C1 segment of cervical spinal cord (tissue), 14 donors: ENCODE data around the gene TTLL9.

ENCODE experiments used
- DNase-seq, 14 donors: peaks; one replicate each; lab custom pipeline; 2025; lab: John Stamatoyannopoulos, UW

TTLL9 gene

DNA sequence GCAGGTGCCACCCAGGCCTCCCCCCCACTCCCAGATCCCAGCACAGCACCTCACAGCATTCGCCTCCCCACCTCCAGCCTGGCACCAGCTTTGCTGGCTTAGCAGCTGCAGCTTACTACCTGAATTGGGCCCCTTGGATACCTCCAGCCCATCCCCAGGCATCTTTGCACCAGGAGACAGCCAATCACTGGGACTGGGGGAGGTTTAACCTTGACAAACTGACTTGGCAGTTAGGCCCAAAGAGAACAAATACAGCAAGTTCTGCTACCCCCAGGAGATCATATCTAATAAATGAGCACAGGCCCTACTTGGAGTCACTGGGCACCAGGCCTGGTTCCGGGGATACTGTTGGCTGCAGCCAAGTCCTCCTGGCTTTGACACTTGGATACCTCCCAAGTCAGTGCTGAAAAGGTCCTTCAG lies 72.6 kb downstream of the TTLL9 start:
- DNase-seq, result peak in 10 of 14 donors; percentile 6 to 65 (median 39)

DNA sequence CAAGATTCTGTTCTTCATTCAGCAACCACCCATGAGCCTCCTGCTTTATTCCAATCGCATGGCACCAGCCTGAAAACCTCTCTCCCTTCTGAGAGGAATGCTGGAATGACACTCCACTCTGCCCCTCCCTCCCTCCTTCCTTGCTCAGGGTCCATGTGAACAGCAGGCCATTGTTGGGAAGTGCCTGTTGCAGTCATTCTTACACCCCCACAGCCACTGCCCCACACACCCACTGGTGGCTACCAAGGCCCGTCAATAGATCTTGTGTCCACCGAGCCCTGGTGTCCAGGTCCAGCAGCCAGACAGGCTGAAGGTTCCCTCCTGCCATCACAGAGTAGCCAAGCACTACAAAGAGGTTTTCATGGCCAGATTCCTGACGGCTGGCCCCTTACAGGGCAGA lies 74.9 kb downstream of the TTLL9 start:
- no peak for DNase-seq

DNA sequence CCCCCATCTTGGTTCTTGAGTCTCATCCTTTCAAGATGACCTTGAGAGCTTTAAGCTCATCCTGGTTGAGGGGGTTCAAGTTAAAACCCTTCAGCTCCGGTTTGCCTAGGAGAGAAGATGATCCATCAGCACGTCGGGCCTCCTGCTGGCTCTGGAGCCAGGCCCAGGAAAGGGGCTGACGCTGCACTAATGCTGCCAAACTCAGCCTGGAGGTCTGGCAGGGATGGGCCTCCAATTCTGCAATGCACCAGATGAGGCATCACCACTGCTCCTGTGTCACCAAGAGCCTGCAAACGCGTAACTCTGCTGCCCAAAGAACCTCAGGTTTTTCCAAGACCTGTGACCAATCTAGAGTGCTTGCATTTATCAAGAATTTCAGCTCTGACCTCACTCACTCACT lies 75.4 kb downstream of the TTLL9 start:
- peak in 8 of 14 donors; percentile 2 to 66 (median 32) for DNase-seq

DNA sequence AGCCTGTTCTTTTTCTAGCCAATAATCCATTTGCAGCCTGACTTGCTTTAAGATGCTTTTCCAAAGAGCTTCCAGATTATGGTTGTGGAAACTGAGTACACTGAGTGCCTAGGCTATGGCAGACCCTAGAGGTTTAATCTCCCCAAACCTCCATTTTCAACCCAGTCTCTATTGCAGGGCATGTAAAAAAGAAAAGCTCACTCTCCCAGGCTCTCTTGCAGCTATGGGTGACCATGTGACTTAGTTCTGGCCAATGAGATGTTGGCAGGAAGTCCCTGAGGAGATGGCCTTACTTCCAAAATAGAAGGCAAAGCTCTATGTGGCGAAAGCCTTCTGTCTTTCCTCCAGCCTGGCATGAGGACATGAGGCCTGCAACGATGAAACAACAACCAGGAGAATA lies 77.6 kb downstream of the TTLL9 start:
- no peak for DNase-seq

DNA sequence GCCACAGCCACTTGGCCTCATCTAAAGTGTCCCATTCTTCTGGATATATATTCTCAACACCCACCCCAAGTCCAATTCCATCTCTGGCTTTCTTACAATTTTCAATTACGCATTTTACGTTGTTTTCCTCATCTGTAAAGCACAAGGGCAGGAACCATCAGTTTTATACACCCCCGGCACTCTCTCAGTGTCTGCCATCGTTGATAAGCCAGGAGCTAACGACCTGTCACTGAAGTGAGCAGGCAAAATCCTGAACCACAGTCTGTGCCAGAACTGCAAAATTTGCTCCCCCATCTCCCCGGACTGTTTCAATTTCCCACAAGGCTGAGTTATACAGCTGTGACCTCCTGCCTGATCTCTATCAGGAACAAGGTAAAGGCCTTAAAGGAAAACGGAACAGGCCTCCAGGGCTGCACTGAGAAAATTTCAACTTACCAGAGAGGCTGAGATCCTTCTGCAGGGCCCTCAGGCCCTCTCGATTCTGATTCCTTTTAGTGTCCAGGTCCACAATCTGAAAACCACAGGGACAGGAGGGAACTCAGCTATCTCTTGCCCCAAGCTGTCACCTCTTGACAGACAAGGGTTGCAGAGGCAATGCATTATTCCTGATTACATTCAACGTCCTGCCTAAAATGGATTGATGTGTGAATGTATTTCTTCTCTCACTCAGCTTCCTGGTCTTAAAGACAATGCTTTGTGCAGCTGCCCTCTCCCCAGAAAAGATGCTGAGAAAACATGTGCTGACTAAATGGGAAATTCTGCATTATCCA lies 79.6 kb downstream of the TTLL9 start:
- no peak for DNase-seq

DNA sequence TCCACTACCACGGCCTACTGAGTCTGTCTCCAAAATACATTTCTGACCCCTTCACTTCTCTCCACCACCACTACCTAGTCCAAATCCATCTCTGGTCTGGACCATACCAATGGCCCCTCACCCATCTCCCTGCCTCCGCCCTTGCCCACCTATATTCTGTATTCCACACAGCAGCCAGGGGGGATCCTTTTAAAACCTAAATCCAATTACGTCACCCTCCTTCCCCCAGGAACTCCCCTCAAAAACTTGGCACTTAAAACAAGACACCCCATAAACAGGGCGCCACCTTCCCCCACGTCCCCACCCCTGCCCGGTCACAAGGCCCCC lies 80.7 kb downstream of the TTLL9 start:
- DNase-seq, result no peak

DNA sequence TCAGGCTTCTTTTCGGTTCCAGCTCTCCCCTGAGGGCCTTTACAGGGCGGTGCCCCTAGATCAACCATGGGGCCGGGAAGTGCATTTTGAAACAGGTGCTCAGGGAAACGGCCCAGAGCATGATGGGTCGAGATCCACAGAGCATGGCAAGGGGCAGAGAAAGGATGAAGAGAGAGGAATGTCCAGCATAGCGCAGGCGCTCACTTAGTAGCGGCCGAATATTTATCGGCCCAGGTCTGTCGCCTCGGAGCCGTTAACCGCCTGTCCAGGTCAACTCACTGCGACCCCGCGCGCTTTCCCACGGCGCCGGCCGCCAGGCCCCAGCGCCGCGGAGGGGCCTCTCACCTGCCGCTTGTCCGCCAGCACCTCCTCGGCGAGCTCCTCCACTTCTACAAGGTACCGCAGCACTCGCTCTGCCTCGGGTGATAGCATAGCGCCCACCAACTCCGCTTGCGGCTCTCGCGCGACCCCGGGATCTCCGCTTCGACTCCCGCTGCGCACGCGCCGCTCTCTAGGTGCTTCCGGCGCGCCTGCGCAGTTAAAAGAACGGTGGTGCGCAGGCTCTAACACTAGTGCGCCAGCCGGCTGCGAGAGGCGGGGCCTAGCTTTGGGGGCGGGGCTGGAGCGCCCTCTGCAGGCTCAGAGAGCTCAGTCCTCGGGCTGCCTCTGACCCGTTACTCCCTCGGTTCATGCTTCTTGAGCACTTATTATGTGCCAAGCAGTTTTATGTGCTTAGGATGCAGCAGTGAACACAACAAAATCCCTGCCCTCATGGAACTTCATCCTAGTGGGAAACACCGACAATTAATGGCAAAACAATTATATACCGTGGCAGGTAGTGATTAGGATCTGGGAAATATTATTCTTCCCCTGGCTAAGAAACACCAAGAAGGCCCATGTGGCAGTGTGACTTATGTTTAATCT lies 81.4 kb downstream of the TTLL9 start, which contains the start of gene PDRG1:
PDRG1 (minus strand) TSS at position 517 of the 924 bp plus-strand sequence; CDS start at position 432, 85 bp downstream.
- DNase-seq, result peak; percentile 30 to 96 (median 81)

DNA sequence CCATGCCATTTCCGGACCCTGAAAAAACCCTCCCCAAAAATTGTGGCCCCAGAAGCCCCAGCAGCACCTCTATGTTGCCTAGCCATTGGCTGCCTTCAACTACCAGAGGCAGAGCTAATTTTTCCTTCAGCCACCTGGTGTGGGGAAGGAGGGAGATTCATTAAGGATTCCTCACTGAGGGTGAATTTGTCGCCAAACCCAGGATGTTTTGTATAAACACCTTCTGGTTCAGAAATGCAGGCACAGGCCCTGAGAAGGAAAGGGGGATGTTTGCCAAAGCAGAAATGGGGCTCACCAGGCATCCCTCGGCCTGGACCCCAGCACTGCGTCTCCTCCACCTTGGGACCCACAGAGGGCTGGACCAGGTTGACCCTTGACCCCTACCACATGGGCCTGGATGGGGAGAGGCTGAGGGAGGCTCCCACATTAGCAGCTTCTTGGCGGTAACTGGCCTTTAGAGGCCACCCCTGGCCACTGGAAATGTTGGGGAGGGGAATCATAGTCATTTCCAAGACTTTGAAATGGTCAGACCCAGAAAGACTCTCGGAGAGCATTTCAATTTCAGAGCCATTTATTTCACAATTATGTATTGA lies 83.2 kb downstream of the TTLL9 start:
- DNase-seq, result no peak

DNA sequence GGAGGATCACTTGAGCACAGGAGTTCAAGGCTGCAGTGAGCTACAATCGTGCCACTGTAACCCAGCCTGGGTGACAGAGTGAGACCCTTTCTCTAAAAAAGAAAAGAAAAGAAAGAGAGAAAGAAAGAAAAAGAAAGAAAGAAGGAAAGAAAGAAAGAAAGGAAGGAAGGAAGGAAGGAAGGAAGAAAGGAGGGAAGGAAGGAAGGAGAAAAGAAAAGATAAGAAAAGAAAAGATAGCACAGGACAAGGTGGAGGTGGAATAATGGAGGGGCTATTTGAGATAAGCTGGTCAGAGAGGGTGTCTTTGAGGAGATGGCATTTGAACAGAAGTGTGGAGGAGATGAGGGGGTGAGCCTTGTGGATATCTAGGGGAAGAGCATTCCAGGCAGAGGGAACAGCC lies 84.1 kb downstream of the TTLL9 start:
- no peak for DNase-seq

DNA sequence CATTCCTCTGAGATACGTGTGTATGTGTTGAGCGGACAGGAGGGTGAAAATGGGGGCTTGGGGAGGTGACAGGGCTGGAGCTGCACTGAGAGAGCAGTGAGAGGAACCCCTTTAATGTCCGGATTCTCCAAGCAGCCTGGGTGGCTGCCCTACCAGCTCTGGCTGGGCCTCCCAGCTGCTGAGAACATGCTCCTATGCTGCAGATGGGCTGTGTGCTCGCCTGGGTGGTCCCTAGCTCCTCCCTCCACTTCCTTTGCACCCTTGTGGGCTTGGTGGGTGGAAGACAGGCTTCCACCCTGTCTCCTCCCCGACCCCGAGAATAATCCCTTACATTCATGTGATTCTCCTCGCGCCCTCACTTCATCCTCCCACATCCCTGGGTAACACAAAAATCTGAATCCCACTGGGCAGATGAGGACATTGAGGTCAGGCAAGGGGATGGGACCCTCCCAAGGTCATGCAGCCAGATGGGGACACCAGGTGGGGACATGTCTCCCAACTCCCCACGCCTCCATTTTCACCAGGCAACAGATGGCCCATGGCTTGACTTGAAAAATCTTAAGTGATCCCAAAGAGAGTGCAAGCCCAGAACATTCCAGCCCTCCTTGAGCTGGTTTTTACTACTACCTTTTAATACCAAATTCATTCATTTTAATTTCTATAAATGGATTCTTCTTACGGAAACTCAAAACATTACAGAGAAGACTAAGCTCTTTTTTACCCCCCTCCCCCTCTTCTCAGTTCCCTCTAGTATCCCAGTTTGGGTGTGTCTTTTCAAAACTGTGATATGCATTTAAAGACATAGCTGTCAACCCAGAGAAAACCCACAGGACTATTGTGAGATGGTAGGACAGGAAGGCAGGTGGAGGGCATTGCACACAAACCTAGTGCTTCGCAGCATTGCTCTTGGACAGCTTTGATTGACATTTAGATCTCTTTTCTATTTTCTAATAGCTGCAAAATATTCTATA lies 86.4 kb downstream of the TTLL9 start:
- DNase-seq, result no peak

DNA sequence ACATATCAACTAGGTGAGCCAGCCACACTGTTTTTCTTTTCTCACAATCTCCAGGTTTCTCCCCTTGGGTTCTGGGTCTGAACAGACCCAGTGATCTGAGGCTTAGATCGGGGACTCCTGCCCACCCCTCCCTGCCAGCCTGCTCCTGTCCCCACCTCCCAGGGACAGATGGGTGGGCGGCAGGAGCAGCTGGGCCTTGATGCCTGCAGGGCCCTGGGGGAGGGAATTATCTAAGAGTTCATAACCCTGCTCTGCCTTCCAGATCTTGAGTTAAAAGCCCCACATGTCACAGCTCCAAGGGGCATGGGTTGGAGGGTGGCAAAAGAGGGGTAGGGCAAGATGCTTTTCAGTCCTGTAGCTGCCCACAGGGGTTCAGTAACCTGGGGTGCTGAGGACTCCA lies 92.3 kb downstream of the TTLL9 start:
- DNase-seq, result no peak

DNA sequence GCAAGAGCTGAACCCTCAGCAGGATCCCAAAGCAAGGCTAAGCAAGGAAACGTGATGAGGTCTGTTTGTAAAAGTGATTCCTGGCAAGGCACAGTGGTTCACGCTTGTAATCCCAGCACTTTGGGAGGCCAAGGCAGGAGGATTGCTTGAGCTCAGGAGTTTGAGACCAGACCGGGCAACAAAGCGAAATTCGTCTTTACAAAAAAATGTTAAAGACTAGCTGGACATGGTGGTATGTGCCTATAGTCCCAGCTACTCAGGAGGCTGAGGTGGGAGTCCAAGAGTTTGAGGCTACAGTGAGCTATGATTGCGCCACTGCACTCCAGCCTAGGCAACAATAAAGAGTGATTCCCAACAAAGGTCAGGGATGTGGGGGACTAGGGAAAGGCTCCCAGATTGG lies 93.5 kb downstream of the TTLL9 start:
- no peak for DNase-seq

DNA sequence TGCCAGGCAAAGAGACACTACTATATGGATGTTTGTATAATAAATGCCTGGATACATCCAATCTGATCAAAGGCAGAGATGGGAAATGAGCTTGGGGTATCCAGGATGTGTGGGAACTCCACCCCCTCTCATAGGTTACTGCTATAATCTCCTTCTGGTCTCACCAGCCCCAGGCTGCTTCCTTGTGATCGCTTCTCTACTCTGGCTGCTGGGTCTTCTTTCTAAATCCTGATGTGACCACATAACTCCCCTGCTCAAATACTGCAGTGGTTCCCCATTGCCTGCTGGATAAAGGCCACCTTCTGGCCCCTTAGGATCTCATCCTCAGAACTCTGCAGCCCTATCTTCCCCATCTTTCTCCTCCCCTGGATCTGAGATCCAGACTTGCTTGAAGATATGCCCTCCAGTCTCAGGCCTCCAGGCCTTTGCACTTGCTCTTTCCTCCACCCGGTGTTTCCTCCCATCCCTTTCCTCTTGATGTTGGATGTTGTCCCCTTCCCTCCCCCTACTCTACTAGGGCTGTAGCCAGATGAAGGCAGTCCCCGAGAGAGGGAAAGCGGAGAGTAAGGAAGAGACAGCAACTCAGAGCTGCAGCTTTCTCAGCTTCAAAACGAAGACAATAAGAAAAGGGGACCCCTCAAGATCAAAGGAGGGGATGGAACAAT lies 96.7 kb downstream of the TTLL9 start:
- peak in 1 of 14 donors; percentile 34 for DNase-seq

DNA sequence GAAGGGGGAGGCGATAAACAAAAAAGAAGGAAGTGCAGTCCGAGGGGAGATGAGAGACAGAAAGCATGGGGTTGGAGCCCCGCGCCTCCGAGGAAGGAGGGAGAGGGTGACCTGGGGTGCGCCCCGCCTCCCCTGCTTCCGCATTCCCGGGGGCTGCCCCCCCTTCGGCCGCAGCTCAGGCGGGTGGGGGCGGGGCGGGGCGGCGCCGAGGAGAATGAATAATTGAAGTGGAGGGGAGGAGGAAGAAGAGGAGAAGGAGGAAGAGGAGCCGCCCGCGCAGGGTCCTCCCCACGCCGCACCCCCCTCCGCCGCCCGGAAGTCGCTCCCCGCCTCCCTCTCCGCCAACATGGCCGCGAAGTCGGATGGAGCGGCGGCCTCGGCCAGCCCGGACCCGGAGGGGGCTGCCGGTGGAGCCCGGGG lies 97.4 kb downstream of the TTLL9 start, which contains the start of gene XKR7:
XKR7 (plus strand) TSS at position 322 of the 420 bp plus-strand sequence; CDS start at position 347, 25 bp downstream.
- DNase-seq, result peak in 1 of 14 donors; percentile 71

DNA sequence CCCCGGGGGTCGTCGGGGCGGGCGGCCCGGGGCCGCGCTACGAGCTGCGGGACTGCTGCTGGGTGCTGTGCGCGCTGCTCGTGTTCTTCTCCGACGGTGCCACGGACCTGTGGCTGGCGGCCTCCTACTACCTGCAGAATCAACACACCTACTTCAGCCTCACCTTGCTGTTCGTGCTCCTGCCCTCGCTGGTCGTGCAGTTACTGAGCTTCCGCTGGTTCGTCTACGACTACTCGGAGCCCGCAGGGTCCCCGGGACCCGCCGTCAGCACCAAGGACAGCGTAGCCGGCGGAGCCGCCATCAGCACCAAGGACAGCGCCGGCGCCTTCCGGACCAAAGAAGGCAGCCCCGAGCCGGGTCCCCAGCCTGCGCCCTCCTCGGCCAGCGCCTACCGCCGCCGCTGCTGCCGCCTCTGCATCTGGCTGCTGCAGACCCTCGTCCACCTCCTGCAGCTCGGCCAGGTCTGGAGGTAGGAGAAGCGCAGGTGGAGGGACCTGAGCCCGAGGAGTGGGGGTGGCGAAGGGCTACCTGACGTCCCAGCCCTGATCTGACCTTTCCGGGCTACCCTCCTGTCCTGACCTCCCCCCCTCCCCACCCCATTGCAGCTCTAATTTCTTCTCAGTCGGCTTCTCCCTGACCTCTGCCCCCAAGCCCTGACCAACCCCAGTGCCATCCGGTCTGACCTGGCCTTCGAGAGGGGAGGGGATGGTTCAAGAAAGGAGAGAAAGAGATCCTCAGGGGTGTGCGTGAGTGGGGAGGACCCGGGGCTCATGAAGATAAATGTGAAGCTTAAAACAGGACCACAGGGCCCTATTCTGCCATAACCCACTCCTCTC lies 98.1 kb downstream of the TTLL9 start:
- DNase-seq, result peak in 12 of 14 donors; percentile 5 to 60 (median 32)

DNA sequence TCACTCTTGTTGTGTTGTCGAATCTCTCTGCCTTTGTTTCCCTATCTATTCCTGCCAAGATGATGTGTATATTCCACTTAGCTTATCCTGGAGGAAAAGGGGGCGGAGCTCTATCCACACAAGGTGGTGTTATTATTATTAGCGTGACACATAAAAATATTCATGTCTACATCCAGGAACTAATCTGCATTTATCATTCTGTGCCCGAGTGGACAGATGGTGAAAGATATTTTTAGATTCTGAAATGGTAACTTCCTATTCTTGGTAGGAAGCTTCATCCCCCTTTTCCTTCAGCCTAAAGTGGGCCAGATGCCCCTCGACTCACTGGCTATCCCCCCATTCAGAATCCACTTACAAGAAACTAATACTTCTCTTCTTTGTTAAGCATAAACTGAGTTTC lies 99.6 kb downstream of the TTLL9 start:
- DNase-seq, result peak in 1 of 14 donors; percentile 79

DNA sequence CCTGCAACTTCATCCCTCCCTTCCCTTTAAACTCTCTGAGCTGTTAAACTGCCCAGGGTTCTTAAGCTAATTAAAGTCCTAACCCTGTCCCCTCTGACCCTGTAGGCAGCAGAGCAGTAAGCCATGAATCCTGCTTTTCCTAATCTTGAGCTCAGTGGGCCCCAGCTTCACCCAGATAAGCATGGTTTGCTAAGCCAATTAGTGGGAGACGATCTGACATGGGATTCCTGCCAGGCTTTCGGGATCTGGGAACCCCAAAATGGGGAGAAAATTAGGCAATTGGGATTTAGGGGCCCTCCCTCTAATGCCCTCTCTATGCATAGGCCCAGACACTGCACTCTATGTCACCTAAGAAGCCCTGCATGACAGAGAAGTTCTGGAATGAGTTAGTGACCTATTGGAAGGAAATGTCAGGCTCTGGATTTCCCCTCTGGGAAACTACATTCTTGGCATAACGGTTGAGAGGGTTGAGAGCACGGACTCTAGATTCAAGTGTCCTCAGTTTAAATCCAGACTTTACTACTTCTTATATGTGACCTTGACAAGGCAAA lies 102.1 kb downstream of the TTLL9 start:
- no peak for DNase-seq

DNA sequence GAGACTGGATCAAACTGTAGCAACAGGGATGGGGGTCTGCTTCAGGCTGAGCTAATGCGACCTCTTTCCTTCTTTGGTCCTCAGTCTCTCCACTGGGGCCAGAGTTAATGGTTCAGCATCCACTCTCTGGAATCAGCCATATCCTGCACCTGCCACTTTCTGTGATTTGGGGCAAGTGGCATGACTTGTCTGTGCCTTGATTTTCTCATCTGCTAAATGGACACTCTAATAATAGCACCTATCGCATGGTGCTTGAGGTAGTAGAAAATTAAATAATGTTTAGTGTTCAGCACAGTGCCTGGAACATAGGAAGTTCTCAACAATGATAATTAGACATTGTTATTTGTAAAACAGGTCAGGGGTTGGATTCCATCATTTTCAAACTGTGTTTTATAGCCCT lies 103.9 kb downstream of the TTLL9 start:
- DNase-seq, result no peak

DNA sequence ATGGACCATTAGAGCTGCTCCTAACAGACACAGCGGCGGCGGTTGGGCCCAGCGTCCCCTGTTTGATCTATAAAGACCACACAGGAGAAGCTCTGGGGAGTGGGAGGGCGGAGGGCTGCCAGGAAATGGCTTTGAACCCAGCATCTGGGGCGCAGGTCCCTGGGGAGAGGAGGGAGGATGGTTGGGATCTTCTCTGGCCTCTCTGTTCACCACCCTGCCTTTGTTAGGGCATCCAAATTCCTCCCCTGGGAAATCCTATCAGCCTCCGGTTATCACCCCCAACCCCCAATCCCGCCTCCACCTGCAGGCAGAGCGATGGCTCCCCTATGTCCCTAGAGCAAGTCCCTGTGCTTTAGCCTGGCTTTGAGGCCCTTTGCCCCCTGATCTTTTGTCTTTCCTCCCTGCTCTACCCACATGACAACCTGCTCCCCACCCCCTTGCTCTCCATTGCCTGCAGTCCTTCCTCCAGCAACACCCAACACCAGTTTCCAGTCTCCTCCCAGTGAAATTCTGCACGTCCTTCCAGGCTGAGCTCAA lies 104.6 kb downstream of the TTLL9 start:
- DNase-seq, result peak in 1 of 14 donors; percentile 20
